Activated T-cell treated with anti-CD3 and anti-CD28 coated beads, Interleukin-2, amount 50 U/mL, for 4 hours (primary cell): ENCODE measurements around the gene LGALS9. TPM values are rescaled to one million over a fixed set of nuclear protein-coding genes. Genes with fewer than 3 reads are reported as not detected.
"Not testable (repeated sequence)": the region's sequence is repeated elsewhere in the genome, so short reads cannot be mapped to it uniquely, and the experiment has no call there.

Experiments
- ATAC-seq, 2 donors: fragments of 200-7000 bp; cut with Tn5 transposase; one replicate each; pipeline ENCODE4 v1.10.0; 2021
- DNase-seq: peaks from one replicate; pipeline ENCODE4 v3.0.0-alpha.2; 2020
- H3K27me3 Mint-ChIP-seq: one replicate; pipeline ENCODE4 v1.8.0; 2021; ENCODE audit warnings: low read depth, mixed read lengths
- H3K36me3 Mint-ChIP-seq: one replicate; pipeline ENCODE4 v1.8.0; 2022; ENCODE audit warnings: mixed read lengths; ENCODE audit not compliant: insufficient read depth
- H3K4me1 Mint-ChIP-seq: one replicate; pipeline ENCODE4 v1.8.0; 2021; ENCODE audit warnings: low read depth, mixed read lengths
- H3K4me3 Mint-ChIP-seq: one replicate; pipeline ENCODE4 v1.8.0; 2021; ENCODE audit warnings: mild to moderate bottlenecking, moderate library complexity, mixed read lengths
- H3K9me3 Mint-ChIP-seq: one replicate; pipeline ENCODE4 v1.8.0; 2021; ENCODE audit warnings: mixed read lengths
- total RNA-seq, 3 donors: library from RNA; stranded (reverse); gene quantifications; one replicate each; pipeline ENCODE4 v1.2.1, GENCODE V29; 2021

Gene LGALS9
- total RNA-seq, 3 donors from 2014 or later, result 13.4 to 21.8 (median 16.4) TPM

DNA sequence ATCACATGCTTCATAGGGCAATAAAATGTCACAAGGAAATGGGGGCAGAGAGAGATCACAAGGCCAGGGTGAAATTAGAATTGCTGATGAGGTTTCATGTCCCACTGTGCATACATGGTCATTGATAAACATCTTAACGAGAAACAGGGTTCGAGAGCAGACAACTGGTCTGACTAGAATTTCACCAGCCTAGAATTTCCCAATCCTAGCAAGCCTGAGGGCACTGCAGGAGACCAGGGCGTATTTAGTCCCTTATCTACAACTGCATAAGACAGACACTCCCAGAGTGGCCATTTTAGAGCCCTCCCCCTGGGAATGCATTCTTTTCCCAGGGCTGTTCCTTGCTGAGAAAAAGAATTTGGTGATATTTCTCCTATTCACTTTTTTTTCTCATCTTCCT, 55.3 kb downstream of the LGALS9 start:
- H3K4me3 Mint-ChIP-seq, H3K4me1 Mint-ChIP-seq, DNase-seq, ATAC-seq, H3K36me3 Mint-ChIP-seq: not testable (repeated sequence)
- H3K9me3 Mint-ChIP-seq, result peaks cover 18% of the 10 kb centered on the region
- H3K27me3 Mint-ChIP-seq, result peaks cover 19% of the 10 kb centered on the region

GRCh38 chr17:27690882-27691281, 59.9 kb downstream of the LGALS9 start:
- no peak for DNase-seq
- H3K36me3 Mint-ChIP-seq, result no peaks in the 10 kb centered on the region
- no peaks in the 10 kb centered on the region for H3K4me1 Mint-ChIP-seq
- H3K9me3 Mint-ChIP-seq, result peaks cover 34% of the 10 kb centered on the region
- peaks cover 10% of the 10 kb centered on the region for H3K27me3 Mint-ChIP-seq
- no peak overlapping the region for H3K4me3 Mint-ChIP-seq
- no peak for ATAC-seq

DNA sequence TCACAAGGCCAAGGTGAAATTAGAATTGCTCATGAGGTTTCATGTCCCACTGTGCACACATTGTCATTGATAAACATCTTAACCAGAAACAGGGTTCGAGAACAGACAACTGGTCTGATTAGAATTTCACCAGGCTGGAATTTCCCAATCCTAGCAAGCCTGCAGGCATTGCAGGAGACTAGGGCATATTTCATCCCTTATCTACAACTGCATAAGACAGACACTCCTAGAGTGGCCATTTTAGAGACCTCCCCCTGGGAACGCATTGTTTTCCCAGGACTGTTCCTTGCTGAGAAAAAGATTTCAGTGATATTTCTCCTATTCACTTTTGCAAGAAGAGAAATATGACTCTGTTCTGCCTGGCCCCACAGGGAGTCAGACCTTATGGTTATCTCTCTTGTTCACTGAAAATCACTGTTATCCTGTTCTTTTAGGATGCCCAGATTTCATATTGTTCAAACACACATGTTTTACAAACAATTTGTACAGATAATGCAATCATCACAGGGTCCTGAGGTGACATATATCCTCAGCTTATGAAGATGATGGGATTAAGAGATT, 64.3 kb downstream of the LGALS9 start:
- H3K36me3 Mint-ChIP-seq, H3K27me3 Mint-ChIP-seq, H3K4me3 Mint-ChIP-seq, ATAC-seq, DNase-seq, H3K4me1 Mint-ChIP-seq: not testable (repeated sequence)
- peaks cover 32% of the 10 kb centered on the region for H3K9me3 Mint-ChIP-seq

Other genes starting within 250 kb of the LGALS9 start
- gene KSR1, start 174.7 kb upstream of the LGALS9 start, total RNA-seq, result 10 to 100 TPM; 52.1 to 63.5 (median 56.8) TPM
- gene NOS2, start 169.3 kb downstream of the LGALS9 start, total RNA-seq, result not detected